GM23338 (cell line): Measurements from ENCODE around the gene LRIT3. TPM values are rescaled to one million over a fixed set of nuclear protein-coding genes. Genes with fewer than 3 reads are reported as not detected.

Experiments used
- ATAC-seq: fragments of 200-7000 bp; cut with Tn5 transposase; 3 replicates; pipeline ENCODE4 v1.9.1; 2020
- DNase-seq: peaks from one replicate; pipeline ENCODE4 v3.0.0-alpha.2; 2015; ENCODE audit warnings: low spot score
- H2AFZ ChIP-seq: fragments of 200-600 bp; sonication (generic); 2 replicates; pipeline ENCODE4 v1.8.0; 2016; ENCODE audit warnings: antibody characterized with exemption, mild to moderate bottlenecking, moderate library complexity
- H3F3A ChIP-seq: fragments of 200-600 bp; sonication (generic); replicated peaks from 2 replicates; pipeline ENCODE4 v1.8.0; 2017; ENCODE audit warnings: antibody characterized with exemption, mixed run types, low read depth
- H3K27ac ChIP-seq: fragments of 200-600 bp; sonication (generic); 2 replicates; pipeline ENCODE4 v1.6.1; 2016; ENCODE audit warnings: low read depth
- H3K27me3 ChIP-seq: fragments of 200-600 bp; sonication (generic); 2 replicates; pipeline ENCODE4 v1.8.0; 2016; ENCODE audit warnings: mild to moderate bottlenecking, mixed run types, moderate library complexity; ENCODE audit not compliant: insufficient read depth
- H3K36me3 ChIP-seq: fragments of 200-600 bp; sonication (generic); 2 replicates; pipeline ENCODE4 v1.8.0; 2016; ENCODE audit warnings: mild to moderate bottlenecking; ENCODE audit not compliant: insufficient read depth
- H3K4me1 ChIP-seq: fragments of 200-600 bp; sonication (generic); 2 replicates; pipeline ENCODE4 v1.8.0; 2016; ENCODE audit warnings: mild to moderate bottlenecking, moderate library complexity; ENCODE audit not compliant: insufficient read depth
- H3K4me2 ChIP-seq: fragments of 200-600 bp; sonication (generic); 2 replicates; pipeline ENCODE4 v1.7.1; 2017; ENCODE audit warnings: mixed run types
- H3K4me3 ChIP-seq: fragments of 200-600 bp; sonication (generic); 2 replicates; pipeline ENCODE4 v1.6.1; 2016; ENCODE audit warnings: mixed run types
- H3K79me2 ChIP-seq: fragments of 200-600 bp; sonication (generic); replicated peaks from 2 replicates; pipeline ENCODE4 v1.8.0; 2017; ENCODE audit warnings: mild to moderate bottlenecking; ENCODE audit not compliant: insufficient read depth
- H3K9me2 ChIP-seq: fragments of 200-600 bp; sonication (generic); 2 replicates; pipeline ENCODE4 v1.8.0; 2017; ENCODE audit not compliant: insufficient read depth
- H4K20me1 ChIP-seq: fragments of 200-600 bp; sonication (generic); replicated peaks from 2 replicates; pipeline ENCODE4 v1.8.0; 2017; ENCODE audit warnings: mild to moderate bottlenecking; ENCODE audit not compliant: insufficient read depth
- H3K27ac Mint-ChIP-seq: 2 replicates; pipeline ENCODE4 v1.8.0; 2020; ENCODE audit warnings: inconsistent platforms, mild to moderate bottlenecking, moderate library complexity, mixed read lengths
- H3K27me3 Mint-ChIP-seq: 3 replicates; pipeline ENCODE4 v1.8.0; 2022; ENCODE audit warnings: low read depth, mild to moderate bottlenecking, moderate library complexity, mixed read lengths, inconsistent platforms; ENCODE audit not compliant: insufficient read depth, poor library complexity
- H3K36me3 Mint-ChIP-seq: 3 replicates; pipeline ENCODE4 v1.8.0; 2021; ENCODE audit warnings: low read depth, mild to moderate bottlenecking, inconsistent platforms, moderate library complexity, mixed read lengths
- H3K4me1 Mint-ChIP-seq: 3 replicates; pipeline ENCODE4 v1.8.0; 2020; ENCODE audit warnings: mild to moderate bottlenecking, inconsistent platforms, mixed read lengths
- H3K4me3 Mint-ChIP-seq: 3 replicates; pipeline ENCODE4 v1.8.0; 2021; ENCODE audit warnings: moderate library complexity, mild to moderate bottlenecking, inconsistent platforms, mixed read lengths
- H3K9me3 Mint-ChIP-seq: 3 replicates; pipeline ENCODE4 v1.8.0; 2020; ENCODE audit warnings: moderate library complexity, mild to moderate bottlenecking, inconsistent platforms, mixed read lengths
- CREB1 ChIP-seq: fragments of 250-450 bp; sonication (Bioruptor Pico); IDR thresholded peaks from 2 replicates; pipeline ENCODE4 v1.5.0; 2020; ENCODE audit warnings: low read depth, mild to moderate bottlenecking, moderate library complexity
- EZH2 ChIP-seq: fragments of 200-600 bp; sonication (generic); IDR thresholded peaks from one replicate; pipeline ENCODE4 v1.8.0; 2017; ENCODE audit warnings: antibody characterized with exemption, mild to moderate bottlenecking, low read depth; ENCODE audit not compliant: unreplicated experiment
- EZH2phosphoT487 ChIP-seq: fragments of 200-600 bp; sonication (generic); IDR thresholded peaks from one replicate; pipeline ENCODE4 v1.8.1; 2018; ENCODE audit warnings: antibody characterized with exemption; ENCODE audit not compliant: unreplicated experiment
- JUNB ChIP-seq: IDR thresholded peaks from one replicate; pipeline ENCODE4 v1.6.1; 2016; ENCODE audit warnings: antibody characterized with exemption; ENCODE audit not compliant: unreplicated experiment
- NANOG ChIP-seq: IDR thresholded peaks from 2 replicates; pipeline ENCODE4 v1.6.1; 2016; ENCODE audit warnings: antibody characterized with exemption, borderline replicate concordance
- POLR2AphosphoS5 ChIP-seq: IDR thresholded peaks from 2 replicates; pipeline ENCODE4 v1.6.1; 2016; ENCODE audit warnings: antibody characterized with exemption, low read depth
- REST ChIP-seq: IDR thresholded peaks from one replicate; pipeline ENCODE4 v1.6.1; 2018; ENCODE audit warnings: antibody characterized with exemption; ENCODE audit not compliant: unreplicated experiment
- STAT1 ChIP-seq: IDR thresholded peaks from one replicate; pipeline ENCODE4 v1.6.1; 2016; ENCODE audit warnings: antibody characterized with exemption; ENCODE audit not compliant: unreplicated experiment
- ZNF114 ChIP-seq: fragments of 250-450 bp; sonication (Bioruptor Pico); IDR thresholded peaks from 2 replicates; pipeline ENCODE4 v1.5.0; 2020; ENCODE audit warnings: mild to moderate bottlenecking, moderate library complexity
- ZNF331 ChIP-seq: fragments of 250-450 bp; sonication (Bioruptor Pico); IDR thresholded peaks from 2 replicates; pipeline ENCODE4 v1.5.0; 2020; ENCODE audit warnings: low read depth, mild to moderate bottlenecking, moderate library complexity
- ZNF462 ChIP-seq: fragments of 250-450 bp; sonication (Bioruptor Pico); IDR thresholded peaks from 2 replicates; pipeline ENCODE4 v1.5.0; 2020; ENCODE audit warnings: mild to moderate bottlenecking, moderate library complexity
- polyA plus RNA-seq: library from polyadenylated mRNA; unstranded; fragments of >200 nt; fragmentation: Nextera tagmentation; extraction: Ambion mirVana; gene quantifications from 2 replicates; pipeline ENCODE4 v1.2.1, GENCODE V29; 2016
- total RNA-seq: library from RNA; depleted of rRNA; stranded (reverse); fragments of >200 nt; shearing (Covaris generic); gene quantifications from 2 replicates; pipeline ENCODE4 v1.2.3, GENCODE V29; 2014
- TF ChIP-seq, protein P1 (sequence below), 2 experiments: fragments of 200-600 bp in 1 of 2; sonication (generic) in 1 of 2; conservative IDR thresholded peaks; 2 replicates each; pipeline versions ENCODE4 v1.5.1 to v1.6.1; 2016 to 2017; ENCODE audit warnings: antibody characterized with exemption in 2 of 2, low read depth in 2 of 2, mild to moderate bottlenecking in 2 of 2, moderate library complexity in 1 of 2
- TF ChIP-seq, protein P2 (sequence below): IDR thresholded peaks from 2 replicates; pipeline ENCODE4 v1.6.1; 2016; ENCODE audit warnings: antibody characterized with exemption

The LRIT3 gene
- total and polyA plus RNA-seq, 2 experiments from 2014 or later: 0.14 TPM; not detected in 1

- DNase-seq (no peak), ATAC-seq (no peak)
- 0 out of 2 replicates have a peak, but pooled peaks cover 7% of the 10 kb centered on the region for H3K4me1 ChIP-seq
- peaks cover 42% of the 10 kb centered on the region for H3K36me3 ChIP-seq
- no peak overlapping the region for H2AFZ ChIP-seq
- Mint-ChIP-seq H3K36me3 (peaks cover 81% of the 10 kb centered on the region), H3K4me3 (no peak overlapping the region), H3K9me3 (no peaks in the 10 kb centered on the region; the same call in 2 of the 3 replicates), H3K27ac (no peak overlapping the region), H3K27me3 (peaks cover 16% of the 10 kb centered on the region), H3K4me1 (peaks cover 12% of the 10 kb centered on the region)
- H3K9me2 ChIP-seq: no peaks in the 10 kb centered on the region
- no peak overlapping the region for H3K4me2 ChIP-seq
- H3K79me2 ChIP-seq: peaks cover 57% of the 10 kb centered on the region
- H3F3A ChIP-seq: no peaks in the 10 kb centered on the region
- no peak overlapping the region for H3K27ac ChIP-seq
- no peaks in the 10 kb centered on the region for H3K27me3 ChIP-seq
- H4K20me1 ChIP-seq: peaks cover 7% of the 10 kb centered on the region
- TF ChIP-seq REST (no peak), ZNF331 (CRISPR knock-in tag) (no peak), ZNF114 (no peak), EZH2 (no peak), POLR2AphosphoS5 (no peak), EZH2phosphoT487 (no peak), ZNF462 (no peak), NANOG (no peak), JUNB (no peak), STAT1 (no peak), CREB1 (CRISPR knock-in tag) (no peak)
- TF ChIP-seq, protein P1, sequence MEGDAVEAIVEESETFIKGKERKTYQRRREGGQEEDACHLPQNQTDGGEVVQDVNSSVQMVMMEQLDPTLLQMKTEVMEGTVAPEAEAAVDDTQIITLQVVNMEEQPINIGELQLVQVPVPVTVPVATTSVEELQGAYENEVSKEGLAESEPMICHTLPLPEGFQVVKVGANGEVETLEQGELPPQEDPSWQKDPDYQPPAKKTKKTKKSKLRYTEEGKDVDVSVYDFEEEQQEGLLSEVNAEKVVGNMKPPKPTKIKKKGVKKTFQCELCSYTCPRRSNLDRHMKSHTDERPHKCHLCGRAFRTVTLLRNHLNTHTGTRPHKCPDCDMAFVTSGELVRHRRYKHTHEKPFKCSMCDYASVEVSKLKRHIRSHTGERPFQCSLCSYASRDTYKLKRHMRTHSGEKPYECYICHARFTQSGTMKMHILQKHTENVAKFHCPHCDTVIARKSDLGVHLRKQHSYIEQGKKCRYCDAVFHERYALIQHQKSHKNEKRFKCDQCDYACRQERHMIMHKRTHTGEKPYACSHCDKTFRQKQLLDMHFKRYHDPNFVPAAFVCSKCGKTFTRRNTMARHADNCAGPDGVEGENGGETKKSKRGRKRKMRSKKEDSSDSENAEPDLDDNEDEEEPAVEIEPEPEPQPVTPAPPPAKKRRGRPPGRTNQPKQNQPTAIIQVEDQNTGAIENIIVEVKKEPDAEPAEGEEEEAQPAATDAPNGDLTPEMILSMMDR (conservative IDR thresholded peaks at IDR 0.05; ENCODE audit: low read depth in 2 of 2): no peak
- TF ChIP-seq, protein P2, sequence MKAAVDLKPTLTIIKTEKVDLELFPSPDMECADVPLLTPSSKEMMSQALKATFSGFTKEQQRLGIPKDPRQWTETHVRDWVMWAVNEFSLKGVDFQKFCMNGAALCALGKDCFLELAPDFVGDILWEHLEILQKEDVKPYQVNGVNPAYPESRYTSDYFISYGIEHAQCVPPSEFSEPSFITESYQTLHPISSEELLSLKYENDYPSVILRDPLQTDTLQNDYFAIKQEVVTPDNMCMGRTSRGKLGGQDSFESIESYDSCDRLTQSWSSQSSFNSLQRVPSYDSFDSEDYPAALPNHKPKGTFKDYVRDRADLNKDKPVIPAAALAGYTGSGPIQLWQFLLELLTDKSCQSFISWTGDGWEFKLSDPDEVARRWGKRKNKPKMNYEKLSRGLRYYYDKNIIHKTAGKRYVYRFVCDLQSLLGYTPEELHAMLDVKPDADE: no peak
- H3K4me3 ChIP-seq: no peak overlapping the region
These were observed 27.3 kb upstream of the LRIT3 start for GRCh38 chr4:109820563-109820962.
